ENCODE measurements around the gene SMURF2.
"Not testable (repeated sequence)": the region's sequence is repeated elsewhere in the genome, so short reads cannot be mapped to it uniquely, and the experiment has no call there.

SMURF2 gene

GRCh38 chr17:64661976-64662773, at the start of gene SMURF2:
SMURF2 (minus strand) TSS chr17:64662307; CDS start chr17:64661880, 427 bp downstream.
- peak; percentile 65 to 69 for DNase-seq (ENCODE audit: low read depth in 1 of 2, low spot score in 1 of 2)

DNA sequence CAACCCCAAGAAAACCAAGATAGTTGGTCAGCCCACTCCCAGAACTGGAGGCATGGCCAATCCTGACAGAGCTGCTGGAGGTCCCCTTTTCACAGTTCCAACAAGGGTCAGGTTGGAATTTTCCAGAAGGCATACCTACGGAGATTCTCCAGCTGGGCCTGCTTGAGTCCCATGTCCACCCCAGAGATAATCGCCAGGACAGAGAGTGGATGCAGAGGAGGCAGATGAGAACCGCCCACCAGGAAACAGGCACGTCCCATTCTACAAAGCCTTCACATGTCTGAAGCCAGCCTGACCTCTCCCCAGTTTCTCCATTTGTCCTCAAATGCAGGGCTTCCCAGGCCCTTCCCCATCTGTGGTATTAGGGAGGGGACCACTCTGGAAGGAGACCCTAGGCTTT, 47.4 kb upstream of the SMURF2 start:
- no peak for DNase-seq (ENCODE audit: low read depth in 1 of 2, low spot score in 1 of 2)

GRCh38 chr17:64707050-64707591, 45.0 kb upstream of the SMURF2 start:
- no peak for DNase-seq (ENCODE audit: low read depth in 1 of 2, low spot score in 1 of 2)

GRCh38 chr17:64706224-64707049, 44.3 kb upstream of the SMURF2 start:
- no peak for DNase-seq (ENCODE audit: low read depth in 1 of 2, low spot score in 1 of 2)

DNA sequence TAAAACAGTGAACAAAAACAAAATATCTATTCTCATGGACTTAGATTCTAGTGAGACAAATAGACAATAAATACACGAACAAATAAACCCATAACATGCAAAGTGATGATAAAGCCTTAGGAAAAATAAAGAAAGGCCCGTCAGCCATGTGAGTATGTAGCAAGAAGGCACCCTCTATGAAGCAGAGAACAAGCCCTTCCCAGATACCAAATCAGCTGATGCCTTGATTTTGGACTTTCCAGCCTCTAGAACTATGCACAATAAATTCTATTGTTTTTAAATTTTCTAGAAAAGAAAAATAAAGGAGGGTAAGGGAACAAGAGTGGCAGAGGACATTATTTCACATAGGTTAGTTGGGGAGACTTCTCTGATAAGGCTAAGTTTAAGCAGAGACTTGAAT, 40.7 kb upstream of the SMURF2 start:
- DNase-seq (ENCODE audit: low read depth in 1 of 2, low spot score in 1 of 2) = no peak

- no peak for DNase-seq (ENCODE audit: low read depth in 1 of 2, low spot score in 1 of 2)
These were observed 36.6 kb upstream of the SMURF2 start for GRCh38 chr17:64698725-64699124.

GRCh38 chr17:64694207-64694606, 32.1 kb upstream of the SMURF2 start:
- DNase-seq (ENCODE audit: low read depth in 1 of 2, low spot score in 1 of 2) = no peak

DNA sequence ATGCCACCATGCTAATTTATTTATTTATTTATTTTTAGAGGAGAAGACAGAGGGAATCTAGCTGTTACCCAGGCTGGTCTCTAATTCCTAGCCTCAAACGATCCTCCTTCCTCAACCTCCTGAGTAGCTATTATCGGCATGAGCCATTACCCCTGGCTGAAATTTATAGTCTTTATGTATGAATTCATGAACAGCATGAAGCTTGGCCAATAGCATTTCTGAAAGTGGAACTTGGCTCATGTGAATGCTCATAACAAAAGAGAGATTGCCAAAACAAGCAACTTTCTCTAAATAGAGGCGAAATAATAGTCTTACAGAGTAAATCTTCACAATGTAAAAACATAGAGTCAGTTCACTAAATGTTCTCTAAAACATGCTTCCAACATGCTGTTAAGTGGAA, 30.1 kb upstream of the SMURF2 start:
- DNase-seq (ENCODE audit: low read depth in 1 of 2, low spot score in 1 of 2) = no peak

GRCh38 chr17:64689106-64689505, 27.0 kb upstream of the SMURF2 start:
- DNase-seq (ENCODE audit: low read depth in 1 of 2, low spot score in 1 of 2) = no peak

- no peak for DNase-seq (ENCODE audit: low read depth in 1 of 2, low spot score in 1 of 2)
These were observed 26.4 kb upstream of the SMURF2 start for GRCh38 chr17:64688481-64688880.

GRCh38 chr17:64687961-64688360, 25.9 kb upstream of the SMURF2 start:
- no peak for DNase-seq (ENCODE audit: low read depth in 1 of 2, low spot score in 1 of 2)

GRCh38 chr17:64687376-64687775, 25.3 kb upstream of the SMURF2 start:
- DNase-seq (ENCODE audit: low read depth in 1 of 2, low spot score in 1 of 2) = no peak

- DNase-seq (ENCODE audit: low read depth in 1 of 2, low spot score in 1 of 2) = no peak
These were observed 24.6 kb upstream of the SMURF2 start for GRCh38 chr17:64686705-64687104.

- DNase-seq (ENCODE audit: low read depth in 1 of 2, low spot score in 1 of 2) = no peak
These were observed 23.6 kb upstream of the SMURF2 start for GRCh38 chr17:64685705-64686104.

DNA sequence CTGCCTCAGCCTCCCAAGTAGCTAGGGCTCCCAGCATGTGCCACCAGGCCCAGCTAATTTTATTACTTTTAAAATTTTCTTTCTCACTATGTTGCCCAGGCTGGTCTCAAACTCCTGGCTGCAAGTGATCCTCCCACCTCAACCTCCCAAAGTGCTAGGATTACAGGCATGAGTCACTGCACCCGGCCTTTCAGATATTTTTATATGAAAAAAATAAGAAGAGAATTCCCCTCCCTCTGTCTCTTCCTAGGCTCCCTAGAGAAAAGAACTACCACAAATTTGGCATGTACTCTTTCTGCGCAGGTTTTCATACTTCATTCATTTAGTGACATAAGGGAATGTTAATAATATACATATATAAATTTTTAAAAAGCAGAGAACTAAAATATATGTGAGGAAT, 21.7 kb upstream of the SMURF2 start:
- DNase-seq (ENCODE audit: low read depth in 1 of 2, low spot score in 1 of 2) = no peak

- DNase-seq (ENCODE audit: low read depth in 1 of 2, low spot score in 1 of 2) = no peak
These were observed 20.4 kb upstream of the SMURF2 start for GRCh38 chr17:64682261-64683181.

GRCh38 chr17:64679710-64680216, 17.7 kb upstream of the SMURF2 start:
- DNase-seq (ENCODE audit: low read depth in 1 of 2, low spot score in 1 of 2) = no peak

GRCh38 chr17:64676763-64677162, 14.7 kb upstream of the SMURF2 start:
- no peak for DNase-seq (ENCODE audit: low read depth in 1 of 2, low spot score in 1 of 2)

DNA sequence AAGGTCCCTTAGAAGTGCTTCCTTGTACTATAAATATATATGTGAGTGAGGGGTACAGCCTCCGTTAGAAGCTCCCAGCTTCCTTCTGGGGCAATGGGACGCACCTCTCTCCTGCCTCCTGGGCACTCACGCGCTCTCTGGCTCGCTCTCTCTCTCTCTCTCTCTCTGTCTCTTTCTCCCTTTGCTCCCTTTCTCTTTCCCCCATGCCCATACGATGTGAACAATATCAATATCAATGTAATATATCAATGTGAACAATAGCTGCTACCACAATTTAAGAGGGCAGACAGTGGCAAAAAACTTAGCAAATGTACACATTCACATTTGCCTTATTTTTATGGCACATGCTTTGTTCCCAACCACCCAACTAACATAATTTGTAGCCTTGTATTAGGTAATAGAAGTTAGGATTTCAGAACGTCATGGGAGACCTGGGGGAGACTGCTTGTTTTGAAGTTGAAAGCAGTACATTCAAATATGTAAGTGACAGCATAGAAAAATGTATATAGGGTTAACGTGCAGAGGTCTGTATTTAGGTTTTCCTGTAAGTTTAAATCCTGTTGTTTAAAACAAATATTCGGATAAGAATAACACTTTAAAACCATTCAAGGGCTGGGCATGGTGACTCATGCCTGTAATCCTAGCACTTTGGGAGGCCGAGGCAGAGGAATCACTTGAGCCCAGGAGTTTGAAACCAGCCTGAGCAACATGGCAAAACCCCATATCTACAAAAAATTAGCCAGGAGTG, 8.9 kb upstream of the SMURF2 start:
- not testable (repeated sequence) for DNase-seq (ENCODE audit: low read depth in 1 of 2, low spot score in 1 of 2)
